Measurements from ENCODE around the gene SUSD5.

GRCh38 chr3:33194303-33194702, 24.3 kb downstream of the SUSD5 start:
- TF ChIP-seq CTCF (IDR thresholded peaks at IDR 0.05) (no peak), POLR2A (IDR thresholded peaks at IDR 0.05) (no peak)
